Right lobe of liver (tissue), 4 donors: ENCODE data around the gene COLEC12.

Experiments used
- POLR2A ChIP-seq: fragments of 450-650 bp; IDR thresholded peaks from one replicate; pipeline ENCODE4 v1.6.1; 2017; ENCODE audit warnings: antibody characterized with exemption, mild to moderate bottlenecking
- TF ChIP-seq, protein P1 (sequence below), 4 donors: fragments of 200-600 bp in 3 of 4; fragments of 450-650 bp in 1 of 4; IDR thresholded peaks; one replicate each; pipeline versions ENCODE4 v1.5.1 to v1.8.0; 2016 to 2022; ENCODE audit warnings: antibody characterized with exemption in 4 of 4, mild to moderate bottlenecking in 2 of 4
- donor health status: DM: no; HTN: no; CAD: no.
- donor health status: DM: no; HTN: no; CAD: no.
- donor health status: DM: no; HTN: yes; CAD: no.

DNA sequence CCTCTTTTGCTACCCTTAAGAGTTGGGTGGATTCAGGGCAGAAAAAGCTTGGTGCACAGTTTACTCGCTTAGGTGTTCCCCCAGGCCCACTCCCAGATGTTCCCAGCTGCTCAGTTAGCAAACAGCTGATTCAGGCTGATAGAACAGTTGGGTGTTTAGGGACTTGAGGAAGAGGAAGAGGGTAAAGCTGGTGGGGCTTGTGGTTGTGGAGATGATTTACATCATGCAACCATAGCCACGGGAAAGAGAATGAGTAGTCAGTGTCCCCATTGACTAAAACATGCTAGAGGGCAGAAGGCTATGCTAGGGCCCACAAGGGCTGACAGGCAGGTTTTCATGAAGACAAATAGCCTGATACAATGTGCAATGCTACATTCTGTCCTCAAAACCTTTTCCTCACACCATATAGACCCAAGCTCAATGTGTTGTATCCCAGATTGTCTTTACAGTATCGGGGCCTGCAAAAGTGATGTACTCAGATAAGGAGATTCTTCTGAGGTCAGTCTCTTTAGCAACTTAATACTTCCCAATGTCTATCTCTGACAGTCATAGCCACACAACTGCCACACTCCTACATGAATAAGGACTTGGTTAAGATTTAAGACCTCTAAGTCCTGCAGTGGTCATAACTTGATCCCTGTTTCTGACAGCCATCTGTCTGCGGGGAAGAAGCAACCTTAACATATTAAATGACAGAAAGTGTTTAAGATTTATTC is 15.6 kb downstream of the COLEC12 start:
- TF ChIP-seq, protein P1, sequence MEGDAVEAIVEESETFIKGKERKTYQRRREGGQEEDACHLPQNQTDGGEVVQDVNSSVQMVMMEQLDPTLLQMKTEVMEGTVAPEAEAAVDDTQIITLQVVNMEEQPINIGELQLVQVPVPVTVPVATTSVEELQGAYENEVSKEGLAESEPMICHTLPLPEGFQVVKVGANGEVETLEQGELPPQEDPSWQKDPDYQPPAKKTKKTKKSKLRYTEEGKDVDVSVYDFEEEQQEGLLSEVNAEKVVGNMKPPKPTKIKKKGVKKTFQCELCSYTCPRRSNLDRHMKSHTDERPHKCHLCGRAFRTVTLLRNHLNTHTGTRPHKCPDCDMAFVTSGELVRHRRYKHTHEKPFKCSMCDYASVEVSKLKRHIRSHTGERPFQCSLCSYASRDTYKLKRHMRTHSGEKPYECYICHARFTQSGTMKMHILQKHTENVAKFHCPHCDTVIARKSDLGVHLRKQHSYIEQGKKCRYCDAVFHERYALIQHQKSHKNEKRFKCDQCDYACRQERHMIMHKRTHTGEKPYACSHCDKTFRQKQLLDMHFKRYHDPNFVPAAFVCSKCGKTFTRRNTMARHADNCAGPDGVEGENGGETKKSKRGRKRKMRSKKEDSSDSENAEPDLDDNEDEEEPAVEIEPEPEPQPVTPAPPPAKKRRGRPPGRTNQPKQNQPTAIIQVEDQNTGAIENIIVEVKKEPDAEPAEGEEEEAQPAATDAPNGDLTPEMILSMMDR (IDR thresholded peaks at IDR 0.05): no peak
- TF ChIP-seq POLR2A: no peak
